Esophagus muscularis mucosa (tissue), 4 donors: ENCODE data around the gene MRPS11.

Experiments used
- EP300 ChIP-seq: sonication (generic); formaldehyde crosslinking; IDR thresholded peaks from one replicate; pipeline ENCODE4 v1.6.1; 2017; ENCODE audit warnings: antibody characterized with exemption
- POLR2A ChIP-seq: fragments of 450-650 bp; IDR thresholded peaks from one replicate; pipeline ENCODE4 v1.6.1; 2017; ENCODE audit warnings: antibody characterized with exemption, moderate library complexity, mild to moderate bottlenecking, low read depth
- POLR2AphosphoS5 ChIP-seq, 2 donors: sonication (generic); formaldehyde crosslinking; IDR thresholded peaks; one replicate each; pipeline ENCODE4 v1.6.1; 2017; ENCODE audit warnings: antibody characterized with exemption in 2 of 2
- TF ChIP-seq, protein P1 (sequence below), 3 experiments: fragments of 200-600 bp in 2 of 3; fragments of 450-650 bp in 1 of 3; sonication (generic) in 2 of 3; IDR thresholded peaks; one replicate each; pipeline ENCODE4 v1.5.1; 2017 to 2019; ENCODE audit warnings: antibody characterized with exemption in 3 of 3, mild to moderate bottlenecking in 2 of 3, moderate library complexity in 1 of 3

DNA sequence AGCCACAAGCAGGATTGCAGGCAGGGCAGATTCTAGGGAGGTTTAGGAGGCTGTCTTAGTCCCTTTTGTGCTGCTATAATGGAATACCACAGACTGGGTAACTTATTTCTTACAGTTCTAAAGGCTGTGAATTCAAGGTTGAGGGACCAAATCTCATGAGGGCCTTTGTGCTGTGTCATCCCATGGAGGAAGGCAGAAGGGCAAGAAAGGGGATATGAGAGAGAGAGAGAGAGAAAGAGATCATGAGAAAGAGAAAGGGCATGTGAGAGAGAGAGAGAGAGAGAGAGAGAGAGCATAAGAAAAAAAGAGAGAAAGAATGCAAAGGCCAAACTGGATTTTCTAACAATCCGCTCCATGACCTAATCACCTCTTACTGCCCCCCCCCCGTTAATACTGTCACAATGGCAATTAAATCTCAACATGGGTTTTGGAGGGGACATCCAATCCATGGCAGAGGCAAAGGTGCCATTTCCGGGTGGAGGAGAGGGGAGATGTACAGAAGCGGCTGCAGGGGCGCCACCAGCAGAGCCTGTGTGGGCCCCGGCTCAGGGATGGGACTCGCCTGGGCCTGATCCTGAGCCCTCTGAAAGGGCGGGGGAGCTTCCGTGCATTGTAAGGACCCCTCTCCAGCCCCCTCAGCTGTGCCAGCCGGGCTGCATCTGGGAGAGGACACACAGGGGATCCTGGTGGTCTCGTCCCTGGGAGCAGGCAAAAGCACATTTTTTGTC is 20.5 kb downstream of the MRPS11 start:
- TF ChIP-seq, protein P1, sequence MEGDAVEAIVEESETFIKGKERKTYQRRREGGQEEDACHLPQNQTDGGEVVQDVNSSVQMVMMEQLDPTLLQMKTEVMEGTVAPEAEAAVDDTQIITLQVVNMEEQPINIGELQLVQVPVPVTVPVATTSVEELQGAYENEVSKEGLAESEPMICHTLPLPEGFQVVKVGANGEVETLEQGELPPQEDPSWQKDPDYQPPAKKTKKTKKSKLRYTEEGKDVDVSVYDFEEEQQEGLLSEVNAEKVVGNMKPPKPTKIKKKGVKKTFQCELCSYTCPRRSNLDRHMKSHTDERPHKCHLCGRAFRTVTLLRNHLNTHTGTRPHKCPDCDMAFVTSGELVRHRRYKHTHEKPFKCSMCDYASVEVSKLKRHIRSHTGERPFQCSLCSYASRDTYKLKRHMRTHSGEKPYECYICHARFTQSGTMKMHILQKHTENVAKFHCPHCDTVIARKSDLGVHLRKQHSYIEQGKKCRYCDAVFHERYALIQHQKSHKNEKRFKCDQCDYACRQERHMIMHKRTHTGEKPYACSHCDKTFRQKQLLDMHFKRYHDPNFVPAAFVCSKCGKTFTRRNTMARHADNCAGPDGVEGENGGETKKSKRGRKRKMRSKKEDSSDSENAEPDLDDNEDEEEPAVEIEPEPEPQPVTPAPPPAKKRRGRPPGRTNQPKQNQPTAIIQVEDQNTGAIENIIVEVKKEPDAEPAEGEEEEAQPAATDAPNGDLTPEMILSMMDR (IDR thresholded peaks at IDR 0.05), result no peak
- TF ChIP-seq EP300, result no peak
- no peak for TF ChIP-seq POLR2A
- TF ChIP-seq POLR2AphosphoS5 (IDR thresholded peaks at IDR 0.05), result no peak
